Skeletal muscle tissue (tissue), 4 donors: ENCODE data around the gene MARK2. TPM values are rescaled to one million over a fixed set of nuclear protein-coding genes. Genes with fewer than 3 reads are reported as not detected.

Experiments
- H3K27ac ChIP-seq: one replicate; pipeline ENCODE4 v1.7.0; 2013; ENCODE audit warnings: mild to moderate bottlenecking, low read depth, low read length, inconsistent platforms
- H3K27me3 ChIP-seq, 3 donors: one replicate each; pipeline ENCODE4 v1.7.0; 2013; ENCODE audit warnings: low read length in 3 of 3; ENCODE audit not compliant: control insufficient read depth in 3 of 3, insufficient read depth in 3 of 3
- H3K36me3 ChIP-seq, 3 donors: one replicate each; pipeline ENCODE4 v1.7.0; 2013; ENCODE audit warnings: low read length in 3 of 3; ENCODE audit not compliant: control insufficient read depth in 3 of 3, insufficient read depth in 3 of 3
- H3K4me1 ChIP-seq, 3 donors: one replicate each; pipeline ENCODE4 v1.7.0; 2013; ENCODE audit warnings: low read length in 3 of 3, mild to moderate bottlenecking in 3 of 3; ENCODE audit not compliant: control insufficient read depth in 3 of 3, insufficient read depth in 3 of 3
- H3K4me3 ChIP-seq, 3 donors: one replicate each; pipeline ENCODE4 v1.7.0; 2013; ENCODE audit warnings: low read length in 3 of 3
- H3K9ac ChIP-seq, 3 donors: one replicate each; pipeline ENCODE4 v1.7.0; 2013; ENCODE audit warnings: low read length in 3 of 3, mild to moderate bottlenecking in 3 of 3, moderate library complexity in 2 of 3, low read depth in 1 of 3
- H3K9me3 ChIP-seq, 3 donors: one replicate each; pipeline ENCODE4 v1.7.0; 2013; ENCODE audit warnings: low read length in 3 of 3; ENCODE audit not compliant: control insufficient read depth in 3 of 3
- total RNA-seq: library from RNA; depleted of rRNA; stranded (reverse); fragments of >200 nt; gene quantifications from one replicate; pipeline ENCODE4 v1.2.3, GENCODE V29; 2014
- donor health status: Osteomylitis.

MARK2 gene
- total RNA-seq, 1 donor from 2014 or later: 6.8 TPM

- Histone ChIP-seq H3K4me1 (peaks cover 44 to 55% (median 53%) of the 10 kb centered on the region in 3 donors), H3K27me3 (no peaks in the 10 kb centered on the region), H3K9me3 (no peaks in the 10 kb centered on the region), H3K9ac (no peak overlapping the region), H3K4me3 (no peak overlapping the region), H3K27ac (no peak overlapping the region), H3K36me3 (peaks cover 0 to 4% (median 3%) of the 10 kb centered on the region in 3 donors)
Measured at GRCh38 chr11:63874511-63874910, 35.6 kb downstream of the MARK2 start.

GRCh38 chr11:63875506-63876065 is 36.7 kb downstream of the MARK2 start:
- no peak overlapping the region for H3K9ac ChIP-seq
- no peaks in the 10 kb centered on the region for H3K9me3 ChIP-seq
- peaks cover 42 to 51% (median 43%) of the 10 kb centered on the region in 3 donors for H3K4me1 ChIP-seq
- no peak overlapping the region for H3K4me3 ChIP-seq
- H3K27ac ChIP-seq: no peak overlapping the region
- H3K36me3 ChIP-seq: peaks cover 0 to 4% (median 3%) of the 10 kb centered on the region in 3 donors
- H3K27me3 ChIP-seq: no peaks in the 10 kb centered on the region

DNA sequence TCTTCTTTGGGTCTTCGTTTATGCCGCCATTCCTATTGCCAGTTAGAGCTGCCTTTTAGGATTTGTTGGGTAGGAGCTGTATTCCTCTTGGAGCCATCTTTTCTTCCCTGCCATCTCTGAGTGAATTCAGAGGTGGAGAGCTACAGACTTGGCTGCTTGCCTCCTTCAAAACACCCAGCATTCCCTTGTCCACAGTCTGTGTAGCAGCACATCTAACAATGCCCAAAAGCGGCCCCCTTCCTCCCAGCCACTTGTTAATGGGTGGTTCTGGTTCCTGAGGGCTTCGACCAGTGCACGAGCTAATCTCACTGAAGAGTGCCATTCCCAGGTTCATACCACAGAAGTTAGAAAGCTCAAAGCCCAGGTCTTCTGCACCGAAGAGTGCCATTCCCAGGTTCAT is 37.7 kb downstream of the MARK2 start:
- no peak overlapping the region for H3K4me3 ChIP-seq
- H3K27ac ChIP-seq: no peak overlapping the region
- no peaks in the 10 kb centered on the region for H3K9me3 ChIP-seq
- H3K27me3 ChIP-seq: no peaks in the 10 kb centered on the region
- H3K9ac ChIP-seq: no peak overlapping the region
- H3K36me3 ChIP-seq: peaks cover 0 to 4% (median 3%) of the 10 kb centered on the region in 3 donors
- peaks cover 33 to 42% (median 33%) of the 10 kb centered on the region in 3 donors for H3K4me1 ChIP-seq

- Histone ChIP-seq H3K4me1 (peaks cover 22 to 31% (median 23%) of the 10 kb centered on the region in 3 donors), H3K4me3 (no peak overlapping the region), H3K27me3 (no peaks in the 10 kb centered on the region), H3K9ac (no peak overlapping the region), H3K9me3 (no peaks in the 10 kb centered on the region), H3K36me3 (peaks cover 0 to 4% (median 3%) of the 10 kb centered on the region in 3 donors), H3K27ac (no peak overlapping the region)
Measured at GRCh38 chr11:63877658-63878241, 38.8 kb downstream of the MARK2 start.

DNA sequence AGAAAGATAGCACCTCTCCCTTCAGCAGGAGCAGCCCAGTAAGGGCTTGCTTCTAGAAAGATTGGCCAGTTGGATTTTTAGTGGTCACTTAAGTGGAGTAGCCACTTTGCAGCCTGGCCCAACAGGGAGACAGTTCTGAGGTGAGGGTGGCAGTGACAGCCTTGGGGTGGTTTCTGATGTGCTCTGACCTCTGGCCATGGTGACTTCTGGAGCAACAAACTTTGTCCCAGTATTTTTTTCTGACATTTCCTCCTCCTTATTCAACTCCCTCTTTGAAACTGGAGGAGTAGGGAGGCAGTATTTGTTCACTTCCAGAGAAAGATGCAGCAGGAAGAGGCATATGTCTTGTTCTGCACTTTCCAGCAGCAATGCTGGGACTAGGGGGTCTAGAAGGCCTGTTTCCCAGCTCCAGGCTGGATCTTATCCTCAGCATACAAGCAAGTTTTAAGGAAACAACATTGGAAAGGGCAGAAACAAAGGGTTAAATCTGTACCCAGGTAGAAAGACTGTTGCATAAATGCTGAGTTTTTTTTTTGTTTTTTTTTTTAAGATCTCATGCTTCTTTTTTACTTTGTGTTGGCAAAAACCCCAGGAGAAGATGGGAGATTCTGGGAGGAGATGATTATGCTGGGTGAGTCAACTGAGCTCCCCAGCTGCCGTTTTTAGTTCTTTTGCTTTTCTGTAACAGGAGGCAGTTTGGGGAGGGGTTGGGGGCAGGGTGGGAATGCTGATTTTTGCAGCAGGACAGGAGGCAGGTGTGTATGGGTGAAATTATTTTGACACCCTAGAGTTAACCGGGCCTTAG is 40.9 kb downstream of the MARK2 start:
- no peaks in the 10 kb centered on the region for H3K9me3 ChIP-seq
- H3K27ac ChIP-seq: no peak overlapping the region
- H3K9ac ChIP-seq: no peak overlapping the region
- H3K36me3 ChIP-seq: peaks cover 0 to 4% (median 0%) of the 10 kb centered on the region in 3 donors
- no peak overlapping the region for H3K4me3 ChIP-seq
- H3K4me1 ChIP-seq: peaks cover 7 to 17% (median 7%) of the 10 kb centered on the region in 3 donors
- H3K27me3 ChIP-seq: no peaks in the 10 kb centered on the region

GRCh38 chr11:63880403-63880790 is 41.5 kb downstream of the MARK2 start:
- Histone ChIP-seq H3K27me3 (no peaks in the 10 kb centered on the region), H3K4me1 (peaks cover 7 to 16% (median 7%) of the 10 kb centered on the region in 3 donors), H3K9ac (no peak overlapping the region), H3K36me3 (peaks cover 0 to 4% (median 0%) of the 10 kb centered on the region in 3 donors), H3K9me3 (no peaks in the 10 kb centered on the region), H3K27ac (no peak overlapping the region), H3K4me3 (no peak overlapping the region)

DNA sequence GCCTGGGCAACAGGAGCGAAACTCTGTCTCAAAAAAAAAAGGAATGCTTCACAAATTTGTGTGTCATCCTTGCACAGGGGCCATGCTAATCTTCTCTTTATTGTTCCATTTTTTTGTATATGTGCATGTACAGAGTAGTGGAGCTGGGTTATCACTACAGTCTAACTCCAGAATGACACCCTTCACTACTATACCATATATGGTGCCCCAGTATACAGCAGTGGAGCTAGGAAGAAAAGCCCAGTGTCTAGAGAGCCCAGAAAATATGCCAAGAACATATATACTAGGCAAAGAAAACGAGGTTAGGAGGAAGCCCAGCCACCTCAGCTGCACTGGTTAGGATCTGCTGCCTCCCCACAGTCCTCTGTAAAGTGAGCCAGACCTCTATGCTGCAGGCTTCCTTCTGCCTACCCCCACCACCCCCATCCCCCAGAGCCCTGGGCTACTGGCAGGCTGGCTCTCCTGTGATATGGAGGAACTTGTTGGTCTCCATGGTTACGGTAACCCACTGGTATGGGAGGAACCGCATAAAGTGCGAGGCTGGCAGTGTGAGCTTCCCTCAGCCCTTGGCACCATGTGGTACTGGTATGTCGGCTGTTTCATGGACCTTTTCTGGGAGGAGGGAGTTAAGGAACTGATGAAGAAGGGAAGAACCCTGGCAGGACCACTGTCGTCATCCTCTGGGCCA is 43.8 kb downstream of the MARK2 start:
- no peaks in the 10 kb centered on the region for H3K27me3 ChIP-seq
- no peak overlapping the region for H3K4me3 ChIP-seq
- H3K36me3 ChIP-seq: no peaks in the 10 kb centered on the region
- H3K9me3 ChIP-seq: no peaks in the 10 kb centered on the region
- no peak overlapping the region for H3K27ac ChIP-seq
- H3K4me1 ChIP-seq: peaks cover 13 to 26% (median 17%) of the 10 kb centered on the region in 3 donors
- H3K9ac ChIP-seq: no peak overlapping the region

DNA sequence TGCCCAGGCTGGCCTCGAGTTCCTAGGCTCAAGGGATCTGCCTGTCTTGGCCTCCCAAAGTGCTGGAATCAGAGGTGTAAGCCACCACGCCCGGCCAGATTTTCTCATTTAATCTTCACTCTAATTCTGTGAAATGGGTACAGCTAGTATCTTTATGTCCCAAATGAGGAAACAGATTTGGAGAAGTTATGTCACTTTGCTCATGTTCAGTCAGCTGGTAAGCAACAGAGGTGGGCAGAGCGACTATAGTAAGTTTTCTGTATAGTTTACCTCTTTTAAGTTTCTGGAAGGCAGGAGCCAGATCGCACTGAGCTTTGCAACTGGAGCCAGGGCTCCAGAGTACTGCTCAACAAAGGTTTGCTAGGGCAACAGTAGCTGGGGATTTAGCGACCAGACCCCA is 44.9 kb downstream of the MARK2 start:
- H3K9me3 ChIP-seq: no peaks in the 10 kb centered on the region
- H3K27ac ChIP-seq: no peak overlapping the region
- peaks cover 19 to 36% (median 26%) of the 10 kb centered on the region in 3 donors for H3K4me1 ChIP-seq
- H3K9ac ChIP-seq: no peak overlapping the region
- H3K4me3 ChIP-seq: no peak overlapping the region
- no peaks in the 10 kb centered on the region for H3K27me3 ChIP-seq
- no peaks in the 10 kb centered on the region for H3K36me3 ChIP-seq

DNA sequence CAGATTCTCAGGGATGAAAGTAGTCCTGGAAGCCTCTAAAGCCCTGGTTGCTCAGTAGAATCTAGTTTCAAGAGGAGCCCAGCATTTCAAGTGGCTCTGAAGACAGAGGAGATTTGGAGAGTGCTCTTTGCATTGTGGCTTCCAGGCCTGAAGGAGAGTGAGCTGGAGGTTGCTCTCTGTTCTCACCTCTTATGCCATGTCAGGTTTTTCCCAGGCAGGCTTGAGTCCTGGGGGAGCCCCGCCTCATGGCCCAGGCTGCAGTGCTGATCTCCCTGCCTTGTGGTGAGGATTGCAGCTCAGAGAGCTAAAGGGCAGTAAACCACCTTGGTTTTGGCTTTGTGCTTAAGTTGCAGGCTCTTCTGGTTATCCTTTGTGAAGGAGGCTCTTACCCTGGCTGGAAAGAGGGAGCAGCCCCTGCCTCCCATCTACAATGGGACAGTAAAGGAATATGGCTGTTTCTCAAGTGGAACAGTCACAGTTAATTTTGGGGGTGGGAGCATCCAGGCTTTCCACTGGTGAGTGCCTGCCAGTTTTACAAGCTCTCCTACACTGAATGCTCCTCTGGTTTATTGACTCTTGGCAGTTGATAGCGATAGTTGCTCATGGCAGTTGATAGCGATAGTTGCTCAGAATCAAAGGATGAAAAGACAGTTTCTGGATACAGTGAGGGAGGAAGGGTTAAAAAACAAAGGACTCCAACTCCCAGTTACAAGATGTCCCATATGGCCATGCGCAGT is 45.5 kb downstream of the MARK2 start:
- Histone ChIP-seq H3K9me3 (no peaks in the 10 kb centered on the region), H3K27ac (no peak overlapping the region), H3K4me1 (peaks cover 25 to 40% (median 30%) of the 10 kb centered on the region in 3 donors), H3K36me3 (no peaks in the 10 kb centered on the region), H3K27me3 (no peaks in the 10 kb centered on the region), H3K4me3 (no peak overlapping the region), H3K9ac (no peak overlapping the region)
